HEK293 (cell line): Measurements from ENCODE around the gene PRTFDC1.

Source experiments
- BCL11A ChIP-seq: fragments of 450-650 bp; formaldehyde crosslinking; IDR thresholded peaks from 2 replicates; pipeline ENCODE4 v1.5.1; 2016; ENCODE audit warnings: low read depth, missing biosample characterization, missing genetic modification characterization
- MEIS1 ChIP-seq: sonication (generic); formaldehyde crosslinking; IDR thresholded peaks from 2 replicates; pipeline ENCODE4 v1.8.1; 2022; ENCODE audit warnings: missing genetic modification reagents, mild to moderate bottlenecking, borderline replicate concordance
- PRDM1 ChIP-seq: fragments of 450-650 bp; formaldehyde crosslinking; IDR thresholded peaks from 2 replicates; pipeline ENCODE4; 2016; ENCODE audit warnings: missing biosample characterization, missing genetic modification characterization
- SP3 ChIP-seq: fragments of 450-650 bp; formaldehyde crosslinking; IDR thresholded peaks from 2 replicates; pipeline ENCODE4 v1.5.1; 2016; ENCODE audit warnings: missing biosample characterization, missing genetic modification characterization
- YY2 ChIP-seq: fragments of 450-650 bp; formaldehyde crosslinking; IDR thresholded peaks from 2 replicates; pipeline ENCODE4 v1.5.1; 2016; ENCODE audit warnings: missing biosample characterization, missing genetic modification characterization
- ZNF184 ChIP-seq: fragments of 450-650 bp; IDR thresholded peaks from 2 replicates; pipeline ENCODE4 v1.5.1; 2018; ENCODE audit warnings: missing biosample characterization, mild to moderate bottlenecking, missing genetic modification characterization
- ZNF24 ChIP-seq: fragments of 450-650 bp; formaldehyde crosslinking; IDR thresholded peaks from 2 replicates; pipeline ENCODE4 v1.5.1; 2016; ENCODE audit warnings: missing biosample characterization, missing genetic modification characterization
- ZNF335 ChIP-seq: fragments of 450-650 bp; formaldehyde crosslinking; conservative IDR thresholded peaks from 2 replicates; pipeline ENCODE4 v1.5.1; 2016; ENCODE audit warnings: missing biosample characterization, missing genetic modification characterization
- TF ChIP-seq, protein P1 (sequence below): fragments of 450-650 bp; formaldehyde crosslinking; IDR thresholded peaks from 2 replicates; pipeline ENCODE4 v1.5.1; 2016; ENCODE audit warnings: missing biosample characterization, missing genetic modification characterization
- TF ChIP-seq, protein P2 (sequence below): fragments of 450-650 bp; formaldehyde crosslinking; optimal IDR thresholded peaks from 2 replicates; pipeline ENCODE3; 2016; ENCODE audit warnings: missing biosample characterization, mild to moderate bottlenecking, missing genetic modification characterization

- TF ChIP-seq ZNF184 (no peak), SP3 (tag by site-specific recombination) (no peak), ZNF24 (tag by site-specific recombination) (no peak), MEIS1 (CRISPR knock-in tag) (no peak), BCL11A (tag by site-specific recombination) (no peak), PRDM1 (tag by site-specific recombination) (no peak), YY2 (tag by site-specific recombination) (no peak), ZNF335 (tag by site-specific recombination) (no peak)
- TF ChIP-seq, protein P1, sequence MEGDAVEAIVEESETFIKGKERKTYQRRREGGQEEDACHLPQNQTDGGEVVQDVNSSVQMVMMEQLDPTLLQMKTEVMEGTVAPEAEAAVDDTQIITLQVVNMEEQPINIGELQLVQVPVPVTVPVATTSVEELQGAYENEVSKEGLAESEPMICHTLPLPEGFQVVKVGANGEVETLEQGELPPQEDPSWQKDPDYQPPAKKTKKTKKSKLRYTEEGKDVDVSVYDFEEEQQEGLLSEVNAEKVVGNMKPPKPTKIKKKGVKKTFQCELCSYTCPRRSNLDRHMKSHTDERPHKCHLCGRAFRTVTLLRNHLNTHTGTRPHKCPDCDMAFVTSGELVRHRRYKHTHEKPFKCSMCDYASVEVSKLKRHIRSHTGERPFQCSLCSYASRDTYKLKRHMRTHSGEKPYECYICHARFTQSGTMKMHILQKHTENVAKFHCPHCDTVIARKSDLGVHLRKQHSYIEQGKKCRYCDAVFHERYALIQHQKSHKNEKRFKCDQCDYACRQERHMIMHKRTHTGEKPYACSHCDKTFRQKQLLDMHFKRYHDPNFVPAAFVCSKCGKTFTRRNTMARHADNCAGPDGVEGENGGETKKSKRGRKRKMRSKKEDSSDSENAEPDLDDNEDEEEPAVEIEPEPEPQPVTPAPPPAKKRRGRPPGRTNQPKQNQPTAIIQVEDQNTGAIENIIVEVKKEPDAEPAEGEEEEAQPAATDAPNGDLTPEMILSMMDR (tag by site-specific recombination), result no peak
- TF ChIP-seq, protein P2, sequence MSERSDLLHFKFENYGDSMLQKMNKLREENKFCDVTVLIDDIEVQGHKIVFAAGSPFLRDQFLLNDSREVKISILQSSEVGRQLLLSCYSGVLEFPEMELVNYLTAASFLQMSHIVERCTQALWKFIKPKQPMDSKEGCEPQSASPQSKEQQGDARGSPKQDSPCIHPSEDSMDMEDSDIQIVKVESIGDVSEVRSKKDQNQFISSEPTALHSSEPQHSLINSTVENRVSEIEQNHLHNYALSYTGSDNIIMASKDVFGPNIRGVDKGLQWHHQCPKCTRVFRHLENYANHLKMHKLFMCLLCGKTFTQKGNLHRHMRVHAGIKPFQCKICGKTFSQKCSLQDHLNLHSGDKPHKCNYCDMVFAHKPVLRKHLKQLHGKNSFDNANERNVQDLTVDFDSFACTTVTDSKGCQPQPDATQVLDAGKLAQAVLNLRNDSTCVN (tag by site-specific recombination), result no peak
These were observed 79.6 kb downstream of the PRTFDC1 start for GRCh38 chr10:24872790-24873182.
